ENCODE results near the gene TEAD1. TPM values are rescaled to one million over a fixed set of nuclear protein-coding genes. Genes with fewer than 3 reads are reported as not detected.

TEAD1 gene
- total and polyA plus RNA-seq, 8 donors, result 5.9 to 35.1 (median 22.0) TPM

DNA sequence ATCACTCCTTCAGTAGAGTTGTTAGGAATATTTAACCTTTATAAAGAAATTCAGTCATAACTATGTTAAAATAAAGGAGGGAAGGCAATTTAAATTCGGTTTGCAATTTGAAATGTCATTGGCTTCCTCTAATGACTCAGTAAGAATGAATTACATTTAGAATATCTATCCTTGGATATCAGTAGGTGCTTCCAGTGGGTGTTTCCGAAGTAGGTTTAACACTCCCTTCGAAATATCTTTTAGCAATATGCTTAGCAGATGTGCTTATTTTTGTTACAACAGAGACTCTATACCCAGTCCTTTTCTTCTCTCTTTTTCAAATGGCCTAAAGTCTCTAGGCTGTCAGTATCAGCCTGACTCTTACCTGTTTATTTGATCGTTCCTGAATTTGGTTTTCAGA lies 231.2 kb downstream of the TEAD1 start:
- no peak for DNase-seq
- Histone ChIP-seq H3K36me3 (no peaks in the 10 kb centered on the region), H3K4me1 (peaks cover 0 to 3% (median 0%) of the 10 kb centered on the region in 3 donors), H3K4me3 (no peak overlapping the region), H3K27ac (no peak overlapping the region), H3K27me3 (no peaks in the 10 kb centered on the region), H3K9me3 (no peaks in the 10 kb centered on the region)
- intact Hi-C loops (cut with DNase I), result no loop called here
- no peak for FAIRE-seq
- TF ChIP-seq, protein P1, sequence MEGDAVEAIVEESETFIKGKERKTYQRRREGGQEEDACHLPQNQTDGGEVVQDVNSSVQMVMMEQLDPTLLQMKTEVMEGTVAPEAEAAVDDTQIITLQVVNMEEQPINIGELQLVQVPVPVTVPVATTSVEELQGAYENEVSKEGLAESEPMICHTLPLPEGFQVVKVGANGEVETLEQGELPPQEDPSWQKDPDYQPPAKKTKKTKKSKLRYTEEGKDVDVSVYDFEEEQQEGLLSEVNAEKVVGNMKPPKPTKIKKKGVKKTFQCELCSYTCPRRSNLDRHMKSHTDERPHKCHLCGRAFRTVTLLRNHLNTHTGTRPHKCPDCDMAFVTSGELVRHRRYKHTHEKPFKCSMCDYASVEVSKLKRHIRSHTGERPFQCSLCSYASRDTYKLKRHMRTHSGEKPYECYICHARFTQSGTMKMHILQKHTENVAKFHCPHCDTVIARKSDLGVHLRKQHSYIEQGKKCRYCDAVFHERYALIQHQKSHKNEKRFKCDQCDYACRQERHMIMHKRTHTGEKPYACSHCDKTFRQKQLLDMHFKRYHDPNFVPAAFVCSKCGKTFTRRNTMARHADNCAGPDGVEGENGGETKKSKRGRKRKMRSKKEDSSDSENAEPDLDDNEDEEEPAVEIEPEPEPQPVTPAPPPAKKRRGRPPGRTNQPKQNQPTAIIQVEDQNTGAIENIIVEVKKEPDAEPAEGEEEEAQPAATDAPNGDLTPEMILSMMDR (IDR thresholded peaks at IDR 0.05), result no peak
- no peak for ATAC-seq
- 90 to 94% methylated on average over 4 of the region's 4 CpGs for WGBS, 2 donors

DNA sequence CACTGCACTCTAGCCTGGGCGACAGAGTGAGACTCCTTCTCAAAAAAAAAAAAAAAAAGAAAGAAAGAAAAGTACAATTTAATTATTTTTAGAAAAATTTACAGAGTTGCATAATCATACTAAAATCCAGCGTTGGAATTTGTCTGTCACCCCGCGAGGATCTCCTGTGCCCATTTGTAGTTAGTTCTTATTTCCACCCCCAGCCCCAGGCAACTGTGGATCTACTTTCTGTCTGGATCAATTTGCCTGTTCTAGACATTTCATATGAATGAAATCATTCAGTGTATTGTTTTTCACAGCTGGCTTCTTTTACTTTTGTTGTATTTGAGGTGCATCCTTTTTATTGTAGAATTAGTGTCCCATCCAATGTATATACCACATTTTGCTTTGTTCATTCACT lies 232.3 kb downstream of the TEAD1 start:
- TF ChIP-seq, protein P1 (IDR thresholded peaks at IDR 0.05), result no peak
- no peak for ATAC-seq
- intact Hi-C loops (cut with DNase I), result no loop called here
- Histone ChIP-seq H3K27me3 (no peaks in the 10 kb centered on the region), H3K36me3 (no peaks in the 10 kb centered on the region), H3K4me3 (no peak overlapping the region), H3K27ac (no peak overlapping the region), H3K9me3 (no peaks in the 10 kb centered on the region), H3K4me1 (peaks cover 0 to 3% (median 0%) of the 10 kb centered on the region in 3 donors)
- no peak for FAIRE-seq
- DNase-seq, result no peak
- 96 to 98% methylated on average over 4 of the region's 4 CpGs for WGBS, 2 donors

DNA sequence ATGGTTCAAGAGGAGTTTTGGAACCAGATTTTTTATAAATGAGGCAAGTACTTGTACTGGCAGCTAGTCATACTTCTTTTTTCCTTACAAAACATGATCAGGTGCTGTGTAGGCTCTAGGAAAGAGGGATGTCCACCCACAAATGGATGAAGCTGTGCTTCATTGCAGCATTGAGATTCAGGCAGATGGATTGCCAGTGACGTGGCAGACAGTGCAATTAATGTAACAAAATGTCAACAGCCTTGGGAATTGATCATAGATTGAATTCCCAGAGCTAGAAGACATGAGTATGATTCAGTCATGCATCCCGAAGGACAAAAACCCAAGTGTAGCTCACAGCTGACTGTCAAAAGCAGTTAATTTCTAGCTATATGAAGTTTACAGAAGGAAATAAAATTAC lies 235.7 kb downstream of the TEAD1 start:
- no peak for FAIRE-seq
- no peaks in the 10 kb centered on the region for H3K4me1 ChIP-seq
- ATAC-seq, result no peak

DNA sequence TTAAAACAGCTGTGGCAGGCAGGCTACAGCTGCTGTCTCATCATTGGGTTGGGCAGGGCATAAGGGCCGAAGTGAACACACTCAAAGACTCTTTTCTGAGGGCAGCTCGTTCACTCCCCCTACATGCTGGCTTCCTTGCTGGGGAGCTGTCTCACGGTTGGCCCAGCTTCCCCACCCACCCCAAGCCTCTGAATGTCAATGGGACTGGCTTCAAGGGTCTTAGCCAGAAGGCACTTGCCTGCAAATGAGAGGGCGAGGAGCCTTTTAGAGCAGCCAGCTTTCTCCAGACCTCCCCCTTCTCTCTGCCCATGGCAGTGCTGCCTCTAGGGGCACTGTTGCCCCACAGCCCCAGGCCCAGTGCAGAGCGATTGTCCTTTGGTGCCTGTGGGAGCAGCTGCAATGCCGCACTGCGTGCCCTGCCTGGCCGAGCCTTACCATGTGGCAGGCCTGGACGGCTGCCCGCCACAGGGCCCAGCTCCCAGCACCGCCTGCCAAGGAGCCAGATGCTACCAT lies 240.2 kb downstream of the TEAD1 start:
- ATAC-seq (peak; percentile 97 to 99 (median 98)), FAIRE-seq (no peak), DNase-seq (peak; percentile 84 to 97 (median 92))
- Histone ChIP-seq H3K4me3 (no peak overlapping the region), H3K4me1 (no peaks in the 10 kb centered on the region), H3K9me3 (no peaks in the 10 kb centered on the region), H3K27ac (peak overlapping the region in 2 of 4 donors; percentile 29 to 46), H3K27me3 (no peaks in the 10 kb centered on the region), H3K36me3 (no peaks in the 10 kb centered on the region)
- WGBS, 2 donors, result 36 to 38% methylated on average over 11 of the region's 11 CpGs
- intact Hi-C loops (cut with DNase I), result no loop called here
- TF ChIP-seq, protein P1 (IDR thresholded peaks at IDR 0.05), result peak; percentile 45 to 73 (median 54)

More for the DNA sequence above, 235.7 kb downstream of the TEAD1 start:
- no peaks in the 10 kb centered on the region for H3K36me3 ChIP-seq
- H3K9me3 ChIP-seq, result no peaks in the 10 kb centered on the region
- no peak overlapping the region for H3K4me3 ChIP-seq
- no peak overlapping the region for H3K27ac ChIP-seq
- no peak for DNase-seq
- no peaks in the 10 kb centered on the region for H3K27me3 ChIP-seq
- intact Hi-C loops (cut with DNase I), result no loop called here
- TF ChIP-seq, protein P1 (IDR thresholded peaks at IDR 0.05), result no peak
- 82 to 86% methylated on average over 2 of the region's 2 CpGs for WGBS, 2 donors

DNA sequence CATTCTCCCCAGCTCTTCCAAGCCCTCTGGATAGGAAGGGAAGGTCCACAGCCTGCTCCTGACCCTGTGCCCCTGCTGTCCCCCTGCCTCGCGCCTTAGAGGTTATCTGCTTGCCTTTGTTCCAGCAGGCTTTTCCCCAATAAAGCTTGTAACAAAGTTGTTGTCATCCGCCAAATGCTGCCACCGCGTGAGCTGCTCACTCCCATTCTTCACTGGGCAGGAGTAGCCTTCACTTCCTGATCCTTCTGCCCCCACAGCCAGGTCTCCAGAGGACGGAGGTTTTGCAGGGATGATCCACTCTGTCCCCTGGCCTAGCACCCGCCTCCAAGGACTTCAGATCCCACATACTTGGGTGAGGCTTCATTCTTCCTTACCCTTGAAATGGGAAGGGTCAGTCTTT lies 240.9 kb downstream of the TEAD1 start:
- Histone ChIP-seq H3K27ac (peak overlapping the region in 3 of 4 donors; percentile 10 to 46 (median 14)), H3K9me3 (no peaks in the 10 kb centered on the region), H3K27me3 (no peaks in the 10 kb centered on the region), H3K4me1 (no peaks in the 10 kb centered on the region), H3K4me3 (no peak overlapping the region), H3K36me3 (no peaks in the 10 kb centered on the region)
- intact Hi-C loops (cut with DNase I), result no loop called here
- 68 to 75% methylated on average over 7 of the region's 7 CpGs for WGBS, 2 donors
- peak in 1 of 6 donors; percentile 27 for DNase-seq
- peak in 3 of 4 donors; percentile 3 to 33 (median 12) for ATAC-seq
- FAIRE-seq, result no peak
- TF ChIP-seq, protein P1 (IDR thresholded peaks at IDR 0.05), result no peak
